IPS DF 6.9 (cell line): Measurements from ENCODE around the gene SLC1A2.

ENCODE experiments used
- DNase-seq: peaks from one replicate; pipeline ENCODE4 v3.0.0-alpha.2; 2013; ENCODE audit warnings: low read depth, low spot score
- H3K27ac ChIP-seq: one replicate; pipeline ENCODE4 v1.5.1; 2013; ENCODE audit warnings: low read length, control low read depth
- H3K27me3 ChIP-seq: 2 replicates; pipeline ENCODE4 v1.6.1; 2013; ENCODE audit warnings: mild to moderate bottlenecking, low read length; ENCODE audit not compliant: control insufficient read depth, insufficient read depth
- H3K36me3 ChIP-seq: 2 replicates; pipeline ENCODE4 v1.6.1; 2013; ENCODE audit warnings: low read length; ENCODE audit not compliant: control insufficient read depth, insufficient read depth
- H3K4me1 ChIP-seq: 2 replicates; pipeline ENCODE4 v1.6.1; 2013; ENCODE audit warnings: low read length; ENCODE audit not compliant: control insufficient read depth, insufficient read depth
- H3K4me3 ChIP-seq: 2 replicates; pipeline ENCODE4 v1.5.1; 2013; ENCODE audit warnings: mild to moderate bottlenecking, low read length
- H3K9me3 ChIP-seq: 2 replicates; pipeline ENCODE4 v1.6.1; 2013; ENCODE audit warnings: low read length, inconsistent platforms; ENCODE audit not compliant: control insufficient read depth, insufficient read depth
- WGBS: extraction: QIAGEN DNeasy Blood & Tissue Kit; methylation state at CpG from one replicate; pipeline ENCODE4 v1.1.7; 2013; ENCODE audit warnings: mixed read lengths, missing lambda C conversion rate; ENCODE audit not compliant: insufficient read length, insufficient coverage; 5-methylcytosine and 5-hydroxymethylcytosine counted together

The SLC1A2 gene

GRCh38 chr11:35352077-35352888, 67.1 kb downstream of the SLC1A2 start:
- no CpG with 5 or more reads among the region's 3 CpGs for WGBS

GRCh38 chr11:35349897-35350296, 69.5 kb downstream of the SLC1A2 start:
- Histone ChIP-seq H3K9me3 (no peaks in the 10 kb centered on the region), H3K27me3 (peaks cover 2% of the 10 kb centered on the region; the same call in 1 of the 2 replicates), H3K27ac (no peak overlapping the region), H3K36me3 (no peaks in the 10 kb centered on the region), H3K4me1 (no peaks in the 10 kb centered on the region), H3K4me3 (no peak overlapping the region)
- no CpG with 5 or more reads among the region's 4 CpGs for WGBS
- no peak for DNase-seq

More at GRCh38 chr11:35352077-35352888, 67.1 kb downstream of the SLC1A2 start:
- peaks cover 2% of the 10 kb centered on the region; the same call in 1 of the 2 replicates for H3K27me3 ChIP-seq
- no peak overlapping the region for H3K4me3 ChIP-seq
- no peak overlapping the region for H3K27ac ChIP-seq
- no peaks in the 10 kb centered on the region for H3K9me3 ChIP-seq
- no peaks in the 10 kb centered on the region for H3K4me1 ChIP-seq
- no peak for DNase-seq
- no peaks in the 10 kb centered on the region for H3K36me3 ChIP-seq

GRCh38 chr11:35348898-35349687, 70.3 kb downstream of the SLC1A2 start:
- no peak for DNase-seq
- H3K27me3 ChIP-seq: peaks cover 2% of the 10 kb centered on the region; the same call in 1 of the 2 replicates
- no peaks in the 10 kb centered on the region for H3K4me1 ChIP-seq
- H3K27ac ChIP-seq: no peak overlapping the region
- no peak overlapping the region for H3K4me3 ChIP-seq
- no CpG with 5 or more reads among the region's 10 CpGs for WGBS
- no peaks in the 10 kb centered on the region for H3K9me3 ChIP-seq
- no peaks in the 10 kb centered on the region for H3K36me3 ChIP-seq

GRCh38 chr11:35347921-35348331, 71.4 kb downstream of the SLC1A2 start:
- no peaks in the 10 kb centered on the region for H3K36me3 ChIP-seq
- peaks cover 2% of the 10 kb centered on the region; the same call in 1 of the 2 replicates for H3K27me3 ChIP-seq
- DNase-seq: no peak
- H3K4me1 ChIP-seq: no peaks in the 10 kb centered on the region
- no peak overlapping the region for H3K27ac ChIP-seq
- H3K9me3 ChIP-seq: no peaks in the 10 kb centered on the region
- H3K4me3 ChIP-seq: no peak overlapping the region
- no CpG with 5 or more reads among the region's 1 CpG for WGBS

- no peak overlapping the region for H3K27ac ChIP-seq
- H3K4me3 ChIP-seq: no peak overlapping the region
- H3K9me3 ChIP-seq: no peaks in the 10 kb centered on the region
- no peak for DNase-seq
- WGBS: no CpG with 5 or more reads among the region's 6 CpGs
- H3K27me3 ChIP-seq: peaks cover 2% of the 10 kb centered on the region; the same call in 1 of the 2 replicates
- no peaks in the 10 kb centered on the region for H3K4me1 ChIP-seq
- no peaks in the 10 kb centered on the region for H3K36me3 ChIP-seq
These were observed 72.0 kb downstream of the SLC1A2 start for GRCh38 chr11:35347173-35347878.

GRCh38 chr11:35346472-35347156, 72.7 kb downstream of the SLC1A2 start:
- WGBS: no CpG with 5 or more reads among the region's 6 CpGs
- no peak for DNase-seq
- Histone ChIP-seq H3K27me3 (peaks cover 2% of the 10 kb centered on the region; the same call in 1 of the 2 replicates), H3K9me3 (no peaks in the 10 kb centered on the region), H3K27ac (no peak overlapping the region), H3K36me3 (no peaks in the 10 kb centered on the region), H3K4me1 (no peaks in the 10 kb centered on the region), H3K4me3 (no peak overlapping the region)

GRCh38 chr11:35344681-35345574, 74.4 kb downstream of the SLC1A2 start:
- Histone ChIP-seq H3K4me3 (no peak overlapping the region), H3K4me1 (no peaks in the 10 kb centered on the region), H3K27ac (no peak overlapping the region), H3K36me3 (no peaks in the 10 kb centered on the region), H3K27me3 (peaks cover 2% of the 10 kb centered on the region; the same call in 1 of the 2 replicates), H3K9me3 (no peaks in the 10 kb centered on the region)
- DNase-seq: no peak
- no CpG with 5 or more reads among the region's 9 CpGs for WGBS

GRCh38 chr11:35343033-35343598, 76.2 kb downstream of the SLC1A2 start:
- WGBS: no CpG with 5 or more reads among the region's 5 CpGs
- Histone ChIP-seq H3K4me1 (no peaks in the 10 kb centered on the region), H3K4me3 (no peak overlapping the region), H3K27ac (no peak overlapping the region), H3K9me3 (no peaks in the 10 kb centered on the region), H3K36me3 (no peaks in the 10 kb centered on the region), H3K27me3 (no peaks in the 10 kb centered on the region)
- DNase-seq: no peak

GRCh38 chr11:35340715-35341114, 78.6 kb downstream of the SLC1A2 start:
- no peak for DNase-seq
- no CpG with 5 or more reads among the region's 2 CpGs for WGBS

More at GRCh38 chr11:35340715-35341114, 78.6 kb downstream of the SLC1A2 start:
- Histone ChIP-seq H3K9me3 (no peaks in the 10 kb centered on the region), H3K36me3 (no peaks in the 10 kb centered on the region), H3K27ac (no peak overlapping the region), H3K27me3 (no peaks in the 10 kb centered on the region), H3K4me1 (no peaks in the 10 kb centered on the region), H3K4me3 (no peak overlapping the region)
